Upper lobe of left lung (tissue), 4 donors: ENCODE data around the gene DNAJC25.
A peak's percentile ranks its signal among the peaks of the same experiment; 100 is the strongest.

Experiments used
- CTCF ChIP-seq, 6 experiments: fragments of 450-650 bp in 4 of 6; fragments of 200-600 bp in 2 of 6; sonication (generic) in 2 of 6; IDR thresholded peaks; one replicate each; pipeline ENCODE4 v1.5.1; 2016 to 2019; ENCODE audit warnings: antibody characterized with exemption in 6 of 6
- POLR2A ChIP-seq, 4 donors: fragments of 450-650 bp; IDR thresholded peaks; one replicate each; pipeline ENCODE4 v1.5.1; 2016 to 2017; ENCODE audit warnings: antibody characterized with exemption in 4 of 4, mild to moderate bottlenecking in 2 of 4

- TF ChIP-seq CTCF (IDR thresholded peaks at IDR 0.05) (no peak), POLR2A (IDR thresholded peaks at IDR 0.05) (peak in 2 of 4 donors; percentile 49 to 65)
These were observed 30.1 kb downstream of the DNAJC25 start, which contains the start of gene GNG10 for GRCh38 chr9:111661150-111661801.
